Astrocyte (in vitro differentiated cells and primary cell): ENCODE data around the gene DBF4. TPM values are rescaled to one million over a fixed set of nuclear protein-coding genes. Genes with fewer than 3 reads are reported as not detected.

Experiments
- DNase-seq: peaks from one replicate; pipeline ENCODE4 v3.0.0-alpha.2; 2010; ENCODE audit warnings: low read depth
- FAIRE-seq: peaks from 2 replicates; lab custom pipeline; 2011; peaks lifted over from hg19 to GRCh38; lab: Jason Lieb, UNC
- H2AFZ ChIP-seq: 2 replicates; pipeline ENCODE4 v1.6.0; 2012; ENCODE audit warnings: low read depth, low read length, inconsistent platforms
- H3K27ac ChIP-seq: 2 replicates; pipeline ENCODE4 v1.5.1; 2011; ENCODE audit warnings: low read depth, low read length, inconsistent platforms
- H3K27me3 ChIP-seq: 2 replicates; pipeline ENCODE4 v1.6.0; 2011; ENCODE audit warnings: low read length, inconsistent platforms; ENCODE audit not compliant: insufficient read depth
- H3K36me3 ChIP-seq: 2 replicates; pipeline ENCODE4 v1.5.1; 2011; ENCODE audit warnings: low read length, inconsistent platforms; ENCODE audit not compliant: insufficient read depth
- H3K4me1 ChIP-seq: 2 replicates; pipeline ENCODE4 v1.5.1; 2011; ENCODE audit warnings: low read length, inconsistent platforms; ENCODE audit not compliant: insufficient read depth
- H3K4me2 ChIP-seq: 2 replicates; pipeline ENCODE4 v1.6.0; 2012; ENCODE audit warnings: low read length, inconsistent platforms
- H3K4me3 ChIP-seq: 2 replicates; pipeline ENCODE4 v1.5.1; 2011; ENCODE audit warnings: low read depth, mild to moderate bottlenecking, low read length, inconsistent platforms; ENCODE audit not compliant: insufficient read depth
- H3K79me2 ChIP-seq: 2 replicates; pipeline ENCODE4 v1.6.0; 2012; ENCODE audit warnings: mild to moderate bottlenecking, low read length, inconsistent platforms; ENCODE audit not compliant: insufficient read depth
- H3K9ac ChIP-seq: 2 replicates; pipeline ENCODE4 v1.6.0; 2012; ENCODE audit warnings: mild to moderate bottlenecking, low read length, inconsistent platforms
- H3K9me3 ChIP-seq: 2 replicates; pipeline ENCODE4 v1.5.1; 2012; ENCODE audit warnings: low read depth, mild to moderate bottlenecking, low read length, inconsistent platforms; ENCODE audit not compliant: insufficient read depth
- H4K20me1 ChIP-seq: 2 replicates; pipeline ENCODE4 v1.6.0; 2012; ENCODE audit warnings: low read length, inconsistent platforms; ENCODE audit not compliant: insufficient read depth
- H3K27ac Mint-ChIP-seq: one replicate; pipeline ENCODE4 v1.8.0; 2021; ENCODE audit warnings: mild to moderate bottlenecking, mixed read lengths; ENCODE audit not compliant: unreplicated experiment
- H3K27me3 Mint-ChIP-seq: one replicate; pipeline ENCODE4 v1.8.0; 2021; ENCODE audit warnings: low read depth, mixed read lengths; ENCODE audit not compliant: unreplicated experiment
- H3K36me3 Mint-ChIP-seq: one replicate; pipeline ENCODE4 v1.8.0; 2021; ENCODE audit warnings: low read depth, mixed read lengths; ENCODE audit not compliant: unreplicated experiment
- H3K4me1 Mint-ChIP-seq: one replicate; pipeline ENCODE4 v1.8.0; 2021; ENCODE audit warnings: low read depth, mixed read lengths; ENCODE audit not compliant: unreplicated experiment
- H3K4me3 Mint-ChIP-seq: one replicate; pipeline ENCODE4 v1.8.0; 2021; ENCODE audit warnings: mild to moderate bottlenecking, moderate library complexity, mixed read lengths; ENCODE audit not compliant: unreplicated experiment
- H3K9me3 Mint-ChIP-seq: one replicate; pipeline ENCODE4 v1.8.0; 2021; ENCODE audit warnings: mild to moderate bottlenecking, mixed read lengths; ENCODE audit not compliant: unreplicated experiment
- CTCF ChIP-seq: IDR thresholded peaks from 2 replicates; pipeline ENCODE4 v1.5.1; 2011; ENCODE audit warnings: low read depth, mild to moderate bottlenecking, inconsistent platforms, low read length, moderate library complexity; ENCODE audit not compliant: insufficient read depth
- EZH2 ChIP-seq: IDR thresholded peaks from 2 replicates; pipeline ENCODE4 v1.6.1; 2012; ENCODE audit warnings: mild to moderate bottlenecking, low read length, inconsistent platforms; ENCODE audit not compliant: insufficient read depth
- total RNA-seq: library from RNA; stranded (reverse); gene quantifications from 2 replicates; pipeline ENCODE4 v1.2.1, GENCODE V29; 2021

The DBF4 gene
- total RNA-seq, 1 donor from 2014 or later = 13.0 TPM

GRCh38 chr7:87948371-87948770, 72.1 kb downstream of the DBF4 start:
- H3K27ac ChIP-seq = no peak overlapping the region
- no peaks in the 10 kb centered on the region for H3K4me1 Mint-ChIP-seq
- H3K4me1 ChIP-seq = no peaks in the 10 kb centered on the region
- DNase-seq (no peak), FAIRE-seq (no peak)
- no peaks in the 10 kb centered on the region for H3K36me3 Mint-ChIP-seq
- no peak overlapping the region for H3K9ac ChIP-seq
- no peaks in the 10 kb centered on the region for H4K20me1 ChIP-seq
- no peak overlapping the region for H3K4me3 ChIP-seq
- no peaks in the 10 kb centered on the region for H3K27me3 ChIP-seq
- H3K27ac Mint-ChIP-seq = no peak overlapping the region
- TF ChIP-seq CTCF = no peak
- TF ChIP-seq EZH2 = no peak
- no peak overlapping the region for H3K4me3 Mint-ChIP-seq
- H2AFZ ChIP-seq = no peak overlapping the region
- no peaks in the 10 kb centered on the region for H3K27me3 Mint-ChIP-seq
- H3K79me2 ChIP-seq = no peaks in the 10 kb centered on the region
- H3K9me3 ChIP-seq = no peaks in the 10 kb centered on the region
- no peaks in the 10 kb centered on the region for H3K36me3 ChIP-seq
- no peaks in the 10 kb centered on the region for H3K9me3 Mint-ChIP-seq
- H3K4me2 ChIP-seq = no peak overlapping the region

Other genes with a start within 250 kb of the DBF4 start
- 0.34 and 0.79 TPM in 2 replicates for gene RUNDC3B, start 248.1 kb upstream of the DBF4 start, total RNA-seq
- 6.3 and 9.1 TPM in 2 replicates for gene SLC25A40, start 133 bp upstream of the DBF4 start, total RNA-seq
- 1.5 and 2.2 TPM in 2 replicates for gene ADAM22, start 57.8 kb downstream of the DBF4 start, total RNA-seq